ENCODE data around the gene C1orf52.

DNA sequence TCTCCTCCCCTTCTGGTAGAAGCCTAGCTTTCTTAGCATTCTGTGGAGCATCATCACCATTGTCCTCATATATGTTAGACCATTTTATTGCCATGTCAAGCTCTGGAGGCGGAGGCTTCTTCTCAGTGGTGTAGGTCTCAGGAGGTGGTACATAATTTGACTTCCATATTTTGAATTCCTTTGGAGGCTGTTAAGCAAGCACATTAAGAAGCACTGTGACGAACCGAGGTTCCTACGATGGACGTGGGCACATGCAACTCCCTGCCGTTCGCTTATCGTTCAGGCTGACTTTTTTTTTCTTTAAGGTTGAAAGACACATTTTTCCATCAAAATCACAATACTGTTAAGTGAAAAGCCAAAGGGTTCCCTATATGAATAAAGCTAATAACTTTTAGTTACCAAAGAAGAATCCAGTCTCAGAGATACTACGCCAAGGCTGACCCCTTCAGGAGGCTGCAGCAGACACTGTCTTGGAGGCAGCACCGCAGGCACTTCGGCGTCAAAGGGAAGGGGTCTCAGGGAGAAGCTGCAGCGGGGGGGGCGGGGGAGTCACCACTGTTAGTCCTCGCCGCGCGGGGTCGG lies 835 bp downstream of the C1orf52 start:
- 0 out of 2 replicates have a peak, but pooled peaks have one; percentile 23 for TF ChIP-seq CTCF (conservative IDR thresholded peaks at IDR 0.05; ENCODE audit: low read length)
- TF ChIP-seq EZH2phosphoT487 (IDR thresholded peaks at IDR 0.05; ENCODE audit: borderline replicate concordance, low read depth, low read length): no peak
